IPS DF 19.7 (cell line): Measurements from ENCODE around the gene AGPAT2.

ENCODE experiments used
- DNase-seq: peaks from one replicate; pipeline ENCODE4 v3.0.0-alpha.2; 2013; ENCODE audit warnings: low read depth, low spot score

The AGPAT2 gene

DNA sequence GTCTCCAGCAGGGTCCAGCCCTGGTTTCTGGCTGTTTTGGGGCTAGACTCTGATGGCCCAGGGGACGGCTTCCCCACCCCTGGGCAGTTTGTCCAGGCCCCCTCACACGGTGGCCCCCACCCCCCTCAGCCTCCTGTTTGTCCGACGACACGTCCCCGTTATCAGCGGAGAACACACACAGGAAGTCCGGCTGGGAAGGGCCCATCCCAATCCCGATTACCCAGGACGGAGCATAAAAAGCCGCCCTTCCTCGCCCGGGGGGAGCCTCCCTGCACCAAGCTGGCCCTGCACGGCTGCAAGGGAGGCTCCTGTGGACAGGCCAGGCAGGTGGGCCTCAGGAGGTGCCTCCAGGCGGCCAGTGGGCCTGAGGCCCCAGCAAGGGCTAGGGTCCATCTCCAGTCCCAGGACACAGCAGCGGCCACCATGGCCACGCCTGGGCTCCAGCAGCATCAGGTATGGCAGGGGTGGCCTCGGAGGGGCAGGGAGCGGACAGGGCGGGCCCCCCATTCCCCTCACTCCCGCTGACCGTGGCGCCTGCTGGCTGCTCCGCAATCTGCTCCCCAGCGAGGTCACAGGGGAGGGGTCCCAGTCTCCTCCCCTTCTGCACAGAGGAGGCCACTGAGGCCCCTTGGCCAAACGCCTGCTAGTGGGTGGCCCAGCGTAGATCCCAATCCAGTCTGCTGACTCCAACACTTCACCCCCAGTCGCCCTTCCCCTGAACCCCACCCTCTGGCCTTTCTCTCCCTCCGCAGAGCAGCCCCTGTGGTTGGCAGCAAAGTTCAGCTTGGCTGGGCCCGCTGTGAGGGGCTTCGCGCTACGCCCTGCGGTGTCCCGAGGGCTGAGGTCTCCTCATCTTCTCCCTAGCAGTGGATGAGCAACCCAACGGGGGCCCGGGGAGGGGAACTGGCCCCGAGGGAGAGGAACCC lies 24.3 kb downstream of the AGPAT2 start, which contains the start of gene EGFL7:
Gene EGFL7 (plus strand): TSS at position 261 of the 926 bp plus-strand sequence. CDS start 5,367 bp downstream, outside the sequence.
- DNase-seq, result no peak

- no peak for DNase-seq
Observed at GRCh38 chr9:136662326-136662655, 25.0 kb downstream of the AGPAT2 start.

DNA sequence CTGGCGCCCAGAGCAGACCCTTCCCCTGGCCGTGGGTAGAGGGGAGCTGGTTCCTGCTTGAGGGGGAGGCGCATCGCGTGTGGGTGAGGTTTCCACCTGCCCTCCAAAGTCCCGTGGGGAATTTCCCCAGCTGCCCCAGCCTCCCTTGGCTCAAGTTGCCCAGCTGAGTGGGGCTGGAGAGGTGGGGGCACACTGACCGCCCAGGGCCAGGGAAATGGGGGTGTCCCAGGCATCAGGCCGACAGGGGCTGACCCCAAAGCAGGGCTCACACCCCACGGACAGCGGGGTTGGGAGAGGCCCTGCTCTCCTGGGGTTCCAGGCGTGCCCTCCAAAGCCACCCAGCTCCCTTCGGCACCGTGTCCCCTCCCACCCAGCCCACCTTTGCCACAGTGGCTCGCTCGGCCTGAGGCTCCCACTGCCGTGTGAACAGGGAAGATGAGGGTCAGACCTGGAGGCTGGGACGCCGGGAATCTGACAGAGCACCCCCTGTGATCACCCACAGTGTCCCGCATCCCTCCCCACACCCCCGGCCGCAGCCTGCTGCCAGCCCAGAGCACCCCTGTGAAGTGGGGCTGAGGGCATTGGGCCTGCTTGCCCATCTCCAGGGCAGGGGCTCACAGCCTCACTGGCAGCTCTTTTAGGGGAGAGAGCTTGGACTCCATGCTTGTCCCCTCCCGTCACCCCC lies 25.5 kb downstream of the AGPAT2 start:
- no peak for DNase-seq

- DNase-seq, result no peak
Observed at GRCh38 chr9:136660971-136661550, 26.2 kb downstream of the AGPAT2 start.

DNA sequence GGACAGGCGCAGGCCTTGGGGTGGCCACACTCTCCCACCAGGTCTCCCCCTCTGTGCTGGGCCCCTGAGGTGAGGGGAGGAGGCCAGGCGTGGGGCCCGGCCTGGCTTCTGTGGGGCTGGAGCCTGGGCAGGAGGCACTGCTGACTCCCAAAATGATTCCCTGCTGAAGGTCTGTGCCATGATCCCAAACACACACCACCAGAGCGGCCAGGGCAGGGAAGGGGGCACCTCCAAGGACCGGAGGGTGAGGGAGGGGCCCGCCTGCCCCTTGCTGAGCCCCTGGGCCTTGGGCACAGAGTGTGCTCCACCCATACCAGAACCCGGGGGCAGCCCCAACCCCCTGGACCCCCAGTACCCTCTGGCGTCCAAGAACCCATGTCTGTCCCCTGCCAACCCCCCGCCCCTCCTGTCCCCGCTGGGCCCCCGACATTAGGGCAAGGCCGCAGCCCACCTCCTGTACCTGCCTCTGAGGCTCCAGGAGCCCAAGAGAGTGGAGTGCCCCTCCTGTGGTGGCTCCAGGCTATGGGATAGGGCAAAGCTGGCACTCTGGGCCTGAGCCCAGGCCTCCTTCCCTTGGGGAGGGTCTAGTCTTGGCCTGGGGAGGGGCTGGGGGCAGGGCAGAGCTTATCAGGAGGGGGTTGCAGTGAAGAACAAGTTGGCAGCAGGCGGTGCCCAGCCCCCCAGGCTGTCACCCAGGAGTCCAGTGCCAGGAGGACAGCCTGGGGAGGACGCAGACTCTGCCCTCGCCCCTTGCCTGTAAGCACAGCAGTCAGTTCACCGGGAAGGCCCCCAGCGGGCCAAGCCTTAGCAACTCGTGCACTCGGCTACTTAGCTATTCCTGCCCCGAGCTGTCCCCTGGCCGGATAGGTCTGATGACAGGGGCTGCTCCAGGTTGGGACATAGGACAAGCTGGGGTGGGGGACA lies 27.1 kb downstream of the AGPAT2 start:
- DNase-seq, result no peak

DNA sequence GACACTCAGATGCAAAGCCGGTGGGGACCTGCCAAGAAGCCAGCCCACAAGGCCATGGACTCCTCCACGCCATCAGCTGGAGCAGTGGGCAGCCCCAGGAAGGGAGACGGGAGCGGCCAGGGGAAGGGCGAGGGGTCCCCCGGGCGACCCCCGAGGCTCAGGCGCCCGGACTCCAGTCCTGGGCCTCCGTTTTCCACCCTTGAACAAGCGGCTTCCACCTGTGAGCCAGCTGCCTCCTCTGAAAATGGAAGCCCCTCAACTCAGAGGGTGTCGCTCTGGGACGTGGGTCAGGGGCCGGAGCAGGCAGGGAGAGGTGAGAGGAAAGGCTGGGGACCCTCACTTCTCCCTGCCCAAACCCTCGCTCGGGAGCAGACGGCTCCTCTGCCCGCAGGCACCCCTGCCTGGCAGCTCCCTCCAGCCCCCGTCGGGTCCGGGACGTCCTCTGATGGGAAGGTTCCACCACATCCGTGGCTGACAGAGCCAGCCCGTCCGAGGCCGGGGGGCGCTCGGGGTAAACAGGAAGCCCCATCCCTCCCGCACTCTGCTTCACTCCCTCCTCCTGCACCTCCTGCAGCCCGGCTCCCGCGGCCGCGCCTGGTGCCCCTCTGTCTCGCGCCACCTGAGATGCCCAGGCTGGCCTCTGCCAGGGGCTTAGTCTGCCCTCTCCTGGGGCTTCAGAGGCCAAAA lies 28.3 kb downstream of the AGPAT2 start:
- DNase-seq, result no peak

DNA sequence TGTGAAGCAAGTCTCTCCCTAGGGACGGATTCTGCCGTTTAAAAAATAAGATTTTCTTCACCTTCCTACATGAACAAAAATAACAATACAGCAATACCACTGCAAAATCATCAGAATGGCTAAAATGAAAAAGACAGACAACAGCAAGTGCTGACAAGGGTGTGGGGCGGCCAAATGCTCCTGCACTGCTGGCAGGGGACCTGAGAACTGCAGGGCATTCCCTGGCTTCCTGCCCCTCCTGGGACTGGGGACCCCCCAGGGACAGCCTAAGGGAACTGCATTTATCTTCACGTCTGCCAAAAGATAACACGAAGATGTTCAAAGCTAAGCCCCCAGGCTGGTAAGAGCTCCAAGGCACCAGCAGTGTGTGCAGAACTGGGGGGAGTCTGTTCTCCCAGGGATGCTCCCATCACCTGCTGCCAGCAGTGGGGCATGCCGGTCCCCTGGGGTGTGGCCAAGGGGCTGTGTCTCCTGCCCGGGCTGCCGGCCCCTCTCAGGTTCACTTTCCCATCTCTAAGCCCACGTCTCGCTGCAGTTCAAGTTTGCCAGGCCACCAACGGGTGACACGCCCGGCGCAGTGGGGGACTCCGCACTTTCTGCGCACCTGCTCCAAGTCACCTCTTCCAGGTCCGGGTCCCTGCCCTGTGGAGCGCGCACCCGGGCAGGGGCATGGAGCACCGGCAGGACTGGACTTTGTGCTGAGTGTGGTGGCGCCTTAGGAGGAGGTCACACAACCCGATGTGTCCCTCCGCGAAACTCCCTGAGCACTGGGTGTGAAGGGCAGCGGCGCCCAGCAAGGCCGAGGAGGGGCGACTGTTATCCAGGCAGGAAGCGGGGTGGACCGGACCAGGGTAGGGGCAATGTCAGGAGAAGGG lies 29.0 kb downstream of the AGPAT2 start:
- DNase-seq, result no peak

DNA sequence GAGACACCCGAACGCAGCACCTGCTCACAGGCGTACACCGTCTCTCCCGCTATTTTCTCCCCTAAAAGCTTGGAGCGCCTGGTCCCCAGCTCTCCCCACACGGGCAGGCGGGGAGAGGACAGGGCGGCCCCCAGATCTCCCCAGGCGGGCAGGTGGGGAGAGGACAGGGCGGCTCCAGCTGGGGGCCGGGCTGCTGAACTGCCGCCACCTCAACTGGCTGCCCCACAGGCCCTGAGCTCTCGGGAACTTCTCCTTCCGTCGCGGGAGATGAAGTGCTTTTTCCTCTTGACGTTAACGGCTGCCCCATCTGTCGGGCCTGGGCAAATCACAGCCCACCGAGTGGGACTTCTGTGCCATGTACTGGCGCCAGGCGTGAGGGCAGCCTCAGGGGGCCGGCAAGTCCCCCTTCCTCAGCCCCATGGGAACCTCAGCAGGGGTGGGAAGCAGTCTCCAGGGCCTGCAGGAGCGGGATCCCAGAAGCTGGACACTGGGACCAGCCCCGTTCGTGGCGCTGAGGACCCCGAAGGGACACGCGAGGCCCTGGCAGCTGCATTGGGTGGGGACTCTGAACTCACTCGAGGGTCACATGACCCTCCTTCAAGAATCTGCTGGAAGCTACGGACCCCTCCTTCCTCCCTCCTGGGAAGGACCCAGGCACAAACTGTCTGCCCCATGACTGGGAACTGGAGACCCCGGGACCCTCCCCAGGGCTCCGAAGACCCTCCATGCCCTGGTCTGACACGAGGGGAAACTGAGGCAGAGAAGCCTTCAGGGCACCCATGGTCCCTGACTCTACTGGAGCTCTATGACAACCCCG lies 30.3 kb downstream of the AGPAT2 start:
- no peak for DNase-seq

DNA sequence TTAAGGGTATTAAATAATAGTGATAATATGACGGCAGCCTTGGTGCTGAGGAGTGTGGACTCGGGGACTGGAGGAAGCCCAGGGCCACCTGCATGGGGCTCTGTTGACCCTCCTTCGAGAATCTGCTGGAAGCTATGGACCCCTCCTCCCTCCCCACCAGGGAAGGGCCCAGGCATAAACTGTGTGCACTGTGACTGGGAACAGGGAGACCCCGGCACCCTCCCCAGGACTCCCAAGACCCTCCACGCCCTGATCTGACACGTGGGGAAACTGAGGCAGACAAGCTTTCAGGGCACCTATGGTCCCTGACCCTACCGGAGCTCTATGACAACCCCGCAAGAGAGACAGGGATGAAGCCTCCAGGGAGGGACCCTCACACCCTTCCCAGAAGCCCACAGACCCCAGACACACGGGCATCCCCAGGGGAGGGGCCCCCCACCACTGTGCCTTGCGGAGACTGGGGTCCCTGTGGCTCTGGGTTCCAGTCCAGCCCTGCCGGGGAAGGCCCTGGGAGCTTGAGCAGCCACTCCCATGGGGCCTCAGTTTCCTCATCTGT lies 31.0 kb downstream of the AGPAT2 start:
- no peak for DNase-seq

GRCh38 chr9:136655536-136656182 lies 31.6 kb downstream of the AGPAT2 start:
- DNase-seq, result no peak

- no peak for DNase-seq
Observed at GRCh38 chr9:136654820-136655535, 32.3 kb downstream of the AGPAT2 start.

DNA sequence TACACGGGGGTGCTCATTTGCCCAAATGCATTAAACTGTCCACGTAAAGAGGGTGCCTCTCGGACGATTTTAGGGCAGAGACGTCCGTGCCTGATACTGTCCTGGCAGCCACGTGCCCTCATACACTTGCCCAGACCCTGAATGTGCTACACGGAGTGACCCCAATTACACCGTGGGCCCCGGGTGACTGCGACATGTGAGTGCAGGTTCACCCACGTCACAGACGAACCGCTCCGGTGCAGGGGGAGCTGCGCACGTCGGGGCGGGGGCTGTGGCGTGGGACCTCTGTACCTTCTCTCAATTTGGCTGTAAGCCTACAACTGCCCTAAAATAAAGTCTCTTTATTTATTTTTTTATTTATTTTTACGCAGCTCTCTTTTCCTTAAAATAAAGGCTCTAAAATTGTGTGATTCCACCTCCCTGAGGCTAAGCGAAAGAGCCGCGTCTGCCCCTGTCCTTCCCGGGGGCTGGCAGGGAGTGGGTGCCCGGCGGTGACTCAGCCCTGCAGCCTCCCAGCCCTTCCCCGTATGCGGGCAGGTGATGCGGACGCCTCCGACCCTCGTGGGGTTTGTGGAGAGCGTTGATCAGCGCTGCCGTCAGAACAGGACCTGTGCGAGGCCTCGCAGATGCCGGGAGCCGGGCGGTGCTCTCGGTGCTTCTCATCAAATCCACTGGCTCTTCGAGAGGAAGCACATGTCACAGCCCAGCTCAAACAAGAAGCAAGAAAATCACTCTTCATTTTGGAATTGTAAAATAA lies 33.8 kb downstream of the AGPAT2 start:
- no peak for DNase-seq

DNA sequence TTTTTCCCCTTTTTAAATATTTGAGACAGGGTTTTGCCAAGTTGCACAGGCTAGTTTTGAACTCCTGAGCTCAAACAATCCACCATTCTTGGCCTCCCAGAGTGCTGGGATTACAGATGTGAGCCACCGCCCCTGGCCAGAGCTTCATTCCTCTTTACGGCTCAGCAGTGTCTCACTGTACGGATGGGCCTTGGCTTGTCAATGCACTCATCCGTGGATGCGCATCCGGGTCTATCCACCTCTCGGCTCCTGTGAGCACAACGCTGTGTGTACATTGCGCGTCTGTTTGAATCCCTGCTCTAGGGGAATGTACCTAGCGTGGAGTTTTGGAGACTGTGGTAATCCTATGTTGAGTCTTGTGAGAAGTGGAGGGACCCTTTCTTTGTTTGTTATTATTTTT lies 35.4 kb downstream of the AGPAT2 start:
- DNase-seq, result no peak

- DNase-seq, result no peak
Observed at GRCh38 chr9:136650648-136651047, 36.6 kb downstream of the AGPAT2 start.

DNA sequence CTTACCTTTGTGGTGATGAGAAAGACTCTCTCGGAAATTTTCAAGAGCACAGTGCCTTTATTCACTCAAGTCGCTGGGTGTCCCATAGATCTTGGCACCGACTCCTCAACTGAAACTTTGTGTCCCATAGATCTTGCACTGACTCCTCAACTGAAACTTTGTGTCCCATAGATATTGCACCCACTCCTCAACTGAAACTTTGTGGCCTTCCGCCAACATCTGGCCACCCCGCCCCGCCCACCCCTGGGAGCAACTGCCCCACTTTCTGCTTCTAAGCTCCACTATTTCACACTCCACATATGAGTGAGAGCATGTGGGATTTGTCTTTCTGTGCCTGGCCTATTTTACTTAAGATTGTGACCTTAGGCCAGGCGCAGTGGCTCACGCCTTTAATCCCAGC lies 37.2 kb downstream of the AGPAT2 start:
- no peak for DNase-seq

DNA sequence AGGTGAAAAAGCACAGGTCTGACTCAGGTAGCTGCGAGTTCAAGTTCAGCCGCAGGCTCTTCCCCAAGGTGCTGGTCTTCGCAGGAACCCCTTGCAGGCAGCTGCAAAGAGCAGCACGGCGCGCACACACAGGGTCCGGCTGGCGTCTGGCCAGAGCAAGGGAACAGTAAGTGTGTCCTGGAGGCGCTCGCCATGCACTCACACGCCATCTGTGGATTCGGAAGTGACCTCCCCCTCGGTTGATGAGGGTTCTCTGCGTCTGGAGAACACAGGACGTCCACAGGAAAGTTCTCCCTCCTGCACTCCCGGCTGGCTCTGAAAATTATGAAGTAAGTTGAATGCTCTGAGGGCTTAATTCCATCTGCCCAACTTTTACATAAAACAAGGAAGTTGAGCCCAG lies 38.5 kb downstream of the AGPAT2 start:
- no peak for DNase-seq
